CD1c-positive myeloid dendritic cell (primary cell): Measurements from ENCODE around the gene ITSN1.
"Not testable (repeated sequence)": the region's sequence is repeated elsewhere in the genome, so short reads cannot be mapped to it uniquely, and the experiment has no call there.

ENCODE experiments used
- DNase-seq: peaks from one replicate; pipeline ENCODE4 v3.0.0-alpha.2; 2016; ENCODE audit errors: extremely low spot score

ITSN1 gene

GRCh38 chr21:33892853-33893252 lies 250.6 kb downstream of the ITSN1 start:
- DNase-seq = no peak

DNA sequence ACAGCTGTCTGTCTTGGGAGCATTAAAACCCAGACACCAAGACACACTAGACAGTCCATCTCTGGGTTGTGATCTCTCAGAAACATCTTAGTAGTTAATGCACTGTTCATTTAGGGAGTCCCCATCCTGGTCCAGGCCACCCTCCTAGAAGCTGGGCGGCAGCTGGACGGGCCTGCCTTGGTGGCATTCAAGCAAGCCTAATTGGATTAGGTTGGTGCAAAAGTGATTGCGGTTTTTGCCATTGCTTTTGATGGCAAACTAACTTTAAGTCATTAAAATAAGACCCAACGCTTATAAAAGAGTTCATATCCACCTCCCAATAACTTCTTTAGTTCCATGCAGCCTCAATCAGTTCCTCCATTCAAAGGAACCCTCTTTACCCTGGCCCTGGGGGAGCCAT lies 251.6 kb downstream of the ITSN1 start:
- DNase-seq = no peak

GRCh38 chr21:33894736-33895288 lies 252.5 kb downstream of the ITSN1 start:
- DNase-seq = peak; percentile 65

- DNase-seq = no peak
Observed at GRCh38 chr21:33895356-33895755, 253.1 kb downstream of the ITSN1 start.

- no peak for DNase-seq
Observed at GRCh38 chr21:33896691-33897090, 254.4 kb downstream of the ITSN1 start.

- DNase-seq = no peak
Observed at GRCh38 chr21:33897098-33897497, 254.8 kb downstream of the ITSN1 start.

DNA sequence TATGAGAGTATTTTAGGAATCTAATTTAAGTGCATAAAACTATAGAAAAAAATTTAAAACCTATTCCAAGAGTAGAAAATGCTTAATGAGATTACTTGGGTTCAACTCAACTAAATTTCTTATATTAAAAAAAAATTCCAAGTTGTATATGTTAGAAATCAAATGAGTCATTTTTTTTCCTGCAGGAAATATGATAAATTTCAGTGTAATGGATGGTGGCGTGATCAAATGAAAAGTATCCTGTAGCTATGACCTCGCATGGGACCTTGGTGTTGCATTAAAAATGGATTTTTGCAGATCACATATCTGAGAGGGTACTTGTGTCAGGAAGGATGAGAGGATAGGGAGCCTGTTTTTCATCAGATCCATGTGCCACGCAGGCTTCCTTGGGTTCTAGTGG lies 255.4 kb downstream of the ITSN1 start:
- DNase-seq = no peak

DNA sequence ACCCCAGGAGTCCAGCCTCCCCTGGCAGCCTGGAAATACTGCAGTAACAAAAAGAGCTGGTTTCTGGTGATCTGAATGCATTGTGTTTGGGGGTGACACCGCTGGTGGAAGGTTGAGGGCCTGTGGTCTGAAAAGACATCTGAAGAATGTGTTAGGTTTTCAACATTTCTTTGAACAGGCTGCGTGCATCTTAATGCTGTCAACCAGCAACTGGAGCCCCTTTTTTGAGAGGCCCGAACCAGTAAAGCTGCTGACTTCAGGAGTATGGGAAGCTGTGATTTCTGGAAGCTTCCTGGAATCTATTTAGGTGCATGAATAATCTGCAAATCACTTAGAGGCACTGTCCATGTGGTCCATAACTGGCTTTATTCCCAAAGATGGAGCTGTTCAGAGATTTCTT lies 256.3 kb downstream of the ITSN1 start:
- DNase-seq = no peak

GRCh38 chr21:33899199-33899598 lies 256.9 kb downstream of the ITSN1 start:
- DNase-seq = no peak

DNA sequence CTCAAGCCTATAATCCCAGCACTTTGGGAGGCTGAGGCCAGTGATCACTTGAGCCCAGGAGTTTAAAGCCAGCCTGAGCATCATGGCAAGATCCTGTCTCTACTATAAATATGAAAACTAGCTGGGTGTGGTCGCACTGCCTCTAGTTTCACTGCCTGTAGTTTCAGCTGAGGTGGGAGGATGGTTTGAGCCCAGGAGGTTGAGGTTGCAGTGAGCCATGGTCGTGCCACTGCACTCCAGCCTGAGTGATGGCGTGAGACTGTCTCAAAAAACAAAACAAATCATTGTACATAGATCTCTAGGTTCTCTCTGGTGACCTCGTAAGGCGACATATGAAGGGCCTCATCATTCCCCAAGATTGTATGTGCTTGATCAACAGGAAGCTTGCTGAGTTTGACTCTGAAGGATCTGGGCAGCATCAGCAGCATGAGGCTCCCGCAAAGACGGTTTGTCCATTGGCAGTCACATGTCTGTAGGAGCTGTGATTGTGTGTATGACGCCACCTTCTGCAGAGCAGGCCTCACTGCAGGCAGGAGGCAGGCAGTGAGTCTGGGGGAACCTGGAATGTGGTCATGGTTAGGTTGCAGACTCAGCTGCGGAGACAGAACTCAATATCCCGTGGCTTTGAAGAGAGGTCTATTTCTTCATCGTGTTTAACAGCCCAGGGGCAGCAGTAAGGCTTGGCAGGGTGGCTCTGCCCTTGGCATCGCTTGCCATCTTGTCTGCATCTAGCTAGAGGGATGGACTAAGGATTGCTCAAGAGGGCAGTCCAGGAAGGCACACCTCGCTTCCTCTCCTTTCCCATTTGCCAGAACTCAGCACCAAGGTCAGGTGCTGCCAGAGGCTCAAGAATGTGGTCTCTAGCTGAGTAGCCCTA lies 259.3 kb downstream of the ITSN1 start:
- no peak for DNase-seq

- DNase-seq = no peak
Observed at GRCh38 chr21:33902349-33902748, 260.0 kb downstream of the ITSN1 start.

DNA sequence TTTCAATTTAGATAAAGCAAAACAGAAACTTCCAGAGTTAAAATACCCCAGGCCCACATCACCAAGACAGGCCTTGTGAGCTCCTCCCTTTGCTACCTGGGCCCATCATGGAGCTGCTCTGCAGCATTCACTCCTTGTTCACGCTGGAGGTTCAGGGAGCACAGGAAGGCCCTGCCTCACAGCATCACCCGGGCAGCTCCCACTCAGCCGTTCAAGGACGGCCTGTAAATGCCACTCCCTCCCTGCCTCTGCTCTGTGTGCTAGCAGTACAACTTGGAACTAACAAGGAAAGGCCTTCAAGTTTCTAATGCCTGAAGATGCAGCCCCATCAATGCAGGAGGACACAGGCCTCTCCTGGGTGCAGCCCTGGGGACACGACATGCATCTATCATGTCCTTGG lies 261.7 kb downstream of the ITSN1 start:
- DNase-seq = no peak

DNA sequence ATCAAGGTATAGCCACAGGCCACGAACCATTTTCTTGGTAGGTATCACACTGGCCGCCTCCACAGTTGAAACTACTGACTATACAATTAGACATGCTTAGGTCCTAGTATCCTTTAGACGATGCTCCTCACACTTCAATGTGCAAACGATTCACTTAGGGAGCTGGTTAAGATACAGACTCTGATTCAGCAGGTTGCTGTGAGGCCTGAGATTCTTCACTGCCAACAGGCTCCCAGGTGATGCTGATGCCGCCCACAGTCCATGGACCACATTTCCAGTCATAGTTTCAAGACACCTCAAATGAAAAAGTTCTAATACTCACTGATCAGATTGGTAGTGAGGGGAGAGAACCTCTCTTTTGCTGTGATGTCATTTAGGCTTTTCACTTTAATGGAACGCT lies 266.5 kb downstream of the ITSN1 start:
- no peak for DNase-seq

DNA sequence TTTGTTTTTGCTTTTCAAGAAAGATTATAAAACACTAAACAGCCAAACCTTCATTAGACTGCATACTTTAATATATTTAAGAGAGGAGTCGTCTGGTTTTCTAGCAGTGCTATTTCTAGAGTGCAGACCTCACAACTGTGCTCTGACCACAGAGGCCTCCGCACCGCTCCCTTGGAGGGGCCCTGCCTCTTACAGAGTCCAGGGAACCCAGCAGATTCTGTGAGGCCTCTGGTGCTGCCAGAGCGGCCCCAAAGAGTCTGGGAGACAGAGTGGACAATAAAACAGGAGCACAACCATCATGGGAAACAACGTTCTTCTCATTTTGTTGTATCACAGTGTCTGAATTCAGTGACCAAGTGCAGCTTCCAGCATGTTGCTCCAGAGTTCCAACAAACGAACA lies 267.5 kb downstream of the ITSN1 start:
- DNase-seq = no peak

GRCh38 chr21:33914188-33914587 lies 271.9 kb downstream of the ITSN1 start:
- no peak for DNase-seq

GRCh38 chr21:33915368-33916199 lies 273.3 kb downstream of the ITSN1 start, which contains the start of gene ATP5PO:
Gene ATP5PO, minus strand, starts transcription at chr21:33915804. Its CDS starts 41 bp downstream, at chr21:33915763.
- peak; percentile 99 for DNase-seq

GRCh38 chr21:33916200-33916567 lies 273.9 kb downstream of the ITSN1 start:
- no peak for DNase-seq

DNA sequence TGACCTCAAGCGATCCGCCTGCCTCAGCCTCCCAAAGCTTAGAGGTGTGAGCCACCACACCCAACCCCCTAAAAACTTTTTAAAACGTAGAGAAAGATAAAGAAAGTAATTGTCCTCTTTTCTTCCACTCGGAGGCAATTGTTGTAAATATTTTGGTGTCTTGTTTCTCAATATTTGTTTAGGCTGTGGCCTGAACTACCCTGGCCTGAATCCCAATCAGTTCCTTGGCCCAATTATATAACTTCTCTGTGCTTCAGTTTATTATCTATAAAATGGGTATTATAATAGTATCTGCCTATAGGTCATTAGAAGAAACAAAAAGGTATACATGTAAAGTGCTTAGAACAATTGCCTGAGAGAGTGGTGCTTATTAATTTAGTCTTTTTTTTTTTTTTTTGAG lies 275.1 kb downstream of the ITSN1 start:
- no peak for DNase-seq

DNA sequence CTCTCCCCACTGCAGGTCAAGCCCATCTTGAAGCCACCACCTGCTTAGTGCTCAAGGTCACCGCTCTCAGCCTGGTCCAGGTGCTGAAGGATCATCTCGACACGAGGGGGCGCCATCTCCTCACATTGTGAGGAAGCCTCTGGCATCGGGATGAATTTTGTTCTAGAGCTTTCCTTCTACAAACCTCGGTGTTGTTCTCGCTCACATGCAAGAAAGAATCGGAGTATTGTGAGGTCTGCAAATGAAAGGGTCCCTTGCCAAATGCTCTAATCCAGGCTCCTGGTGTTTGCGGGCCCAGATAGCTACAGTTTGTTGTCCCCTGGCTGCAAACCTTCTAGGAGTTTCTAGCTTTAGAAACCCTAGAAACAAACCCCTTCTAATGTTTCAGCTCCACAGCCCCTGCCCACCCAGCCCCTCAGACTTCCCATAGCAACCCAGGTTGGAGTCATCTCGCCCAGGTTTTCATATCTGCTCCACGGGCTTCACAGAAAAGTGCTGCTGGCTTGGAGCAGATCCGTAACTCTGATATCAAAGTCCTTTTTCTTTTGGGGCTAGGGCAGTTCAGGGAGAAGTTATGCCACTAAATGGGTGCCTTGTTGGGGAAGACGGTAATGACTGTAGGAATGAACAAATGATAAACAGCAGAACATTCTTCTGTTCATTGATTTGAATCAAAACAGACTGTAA lies 281.9 kb downstream of the ITSN1 start:
- DNase-seq = peak; percentile 91

DNA sequence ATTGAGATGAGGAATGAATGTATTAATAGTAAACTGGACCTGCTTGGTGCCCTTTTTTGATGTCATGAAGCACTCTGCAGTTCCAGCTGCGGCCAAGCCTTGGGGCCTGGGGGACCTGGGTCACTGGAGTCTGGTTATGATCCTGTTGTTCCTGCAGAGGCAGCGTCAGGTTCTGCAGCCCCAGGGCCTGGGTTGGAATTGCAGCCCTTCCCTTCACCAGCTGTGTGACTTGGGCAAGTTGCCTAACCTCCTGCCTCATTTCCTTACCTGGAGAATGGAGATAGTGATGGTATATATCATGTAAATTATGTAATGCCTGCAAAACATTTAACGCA lies 282.4 kb downstream of the ITSN1 start:
- no peak for DNase-seq

DNA sequence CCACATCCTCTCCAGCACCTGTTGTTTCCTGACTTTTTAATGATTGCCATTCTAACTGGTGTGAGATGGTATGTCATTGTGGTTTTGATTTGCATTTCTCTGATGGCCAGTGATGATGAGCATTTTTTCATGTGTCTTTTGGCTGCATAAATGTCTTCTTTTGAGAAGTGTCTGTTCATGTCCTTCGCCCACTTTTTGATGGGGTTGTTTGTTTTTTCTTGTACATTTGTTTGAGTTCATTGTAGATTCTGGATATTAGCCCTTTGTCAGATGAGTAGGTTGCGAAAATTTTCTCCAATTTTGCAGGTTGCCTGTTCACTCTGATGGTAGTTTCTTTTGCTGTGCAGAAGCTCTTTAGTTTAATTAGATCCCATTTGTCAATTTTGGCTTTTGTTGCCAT lies 283.9 kb downstream of the ITSN1 start:
- DNase-seq = not testable (repeated sequence)
